IMR-90 (cell line): ENCODE data around the gene ATG7. TPM values are rescaled to one million over a fixed set of nuclear protein-coding genes. Genes with fewer than 3 reads are reported as not detected.

Source experiments
- CTCF ChIP-seq: conservative IDR thresholded peaks from 2 replicates; pipeline ENCODE4 v1.5.1; 2012; ENCODE audit warnings: mild to moderate bottlenecking, low read depth, low read length, improper control_type of control experiment
- polyA plus RNA-seq, 3 experiments: library from polyadenylated mRNA; depleted of rRNA; stranded (reverse); fragments of >200 nt; gene quantifications; 2 replicates each; pipeline ENCODE4 v1.2.3, GENCODE V29; 2012; ENCODE audit warnings: low replicate concordance in 1 of 3
- total RNA-seq: library from RNA; depleted of rRNA; stranded (reverse); fragments of >200 nt; gene quantifications from 2 replicates; pipeline ENCODE4 v1.2.3, GENCODE V29; 2012

Gene ATG7
- total and polyA plus RNA-seq, 2 of the 4 experiments (the other 2 are of a cell fraction): 15.6 to 51.4 TPM

- no peak for TF ChIP-seq CTCF
These were observed 280.4 kb downstream of the ATG7 start (continued) for GRCh38 chr3:11552289-11553264.
